Fibroblast of the aortic adventitia (primary cell): ENCODE results near the gene HS2ST1. TPM values are rescaled to one million over a fixed set of nuclear protein-coding genes. Genes with fewer than 3 reads are reported as not detected.

ENCODE experiments used
- DNase-seq: peaks from one replicate; pipeline ENCODE4 v3.0.0-alpha.2; 2010; ENCODE audit warnings: low read depth
- H3K4me3 ChIP-seq: 2 replicates; pipeline ENCODE4 v1.5.1; 2011; ENCODE audit warnings: low read depth, mild to moderate bottlenecking, control low read depth, low read length, moderate library complexity
- total RNA-seq: library from RNA; depleted of rRNA; stranded (reverse); fragments of >200 nt; gene quantifications from 2 replicates; pipeline ENCODE4 v1.2.3, GENCODE V29; 2012; ENCODE audit warnings: low replicate concordance
- TF ChIP-seq, protein P1 (sequence below): IDR thresholded peaks from 2 replicates; pipeline ENCODE4 v1.5.1; 2011; ENCODE audit warnings: mild to moderate bottlenecking, low read length, control low read depth, inconsistent platforms; ENCODE audit not compliant: insufficient read depth

Gene HS2ST1
- total RNA-seq, 1 donor = 51.0 TPM

DNA sequence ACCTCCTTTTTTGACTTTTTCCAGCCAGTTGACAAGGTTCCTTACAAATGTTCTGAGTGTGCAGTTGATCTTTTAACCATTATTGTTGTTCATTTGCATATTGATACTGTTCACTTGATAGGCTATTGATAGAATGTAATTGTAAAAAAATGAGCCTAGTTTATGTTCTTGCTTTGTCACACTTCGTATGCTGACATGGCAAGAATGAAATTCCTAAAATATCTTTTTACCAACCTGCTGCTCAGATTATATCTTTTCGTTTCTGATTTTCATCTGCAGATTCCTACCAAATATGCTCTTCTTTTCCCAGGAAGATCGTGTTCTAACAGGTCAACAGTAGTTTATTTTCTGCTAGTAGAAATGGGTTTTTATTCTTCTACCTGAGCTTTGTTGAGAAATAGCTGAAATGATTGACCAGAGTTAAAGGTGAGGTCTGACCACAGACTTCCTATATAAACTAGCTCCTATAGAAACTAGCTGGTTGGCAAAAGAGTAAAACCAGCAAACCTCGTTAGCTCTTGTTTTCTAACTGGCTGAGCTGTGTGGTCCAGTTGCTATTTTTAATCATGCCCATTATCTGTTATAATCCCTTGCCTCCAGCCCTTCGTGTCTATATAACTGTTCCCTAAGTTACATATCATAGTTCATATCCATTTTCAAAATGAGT is 174.8 kb downstream of the HS2ST1 start:
- DNase-seq = no peak
- no peak overlapping the region for H3K4me3 ChIP-seq
- TF ChIP-seq, protein P1, sequence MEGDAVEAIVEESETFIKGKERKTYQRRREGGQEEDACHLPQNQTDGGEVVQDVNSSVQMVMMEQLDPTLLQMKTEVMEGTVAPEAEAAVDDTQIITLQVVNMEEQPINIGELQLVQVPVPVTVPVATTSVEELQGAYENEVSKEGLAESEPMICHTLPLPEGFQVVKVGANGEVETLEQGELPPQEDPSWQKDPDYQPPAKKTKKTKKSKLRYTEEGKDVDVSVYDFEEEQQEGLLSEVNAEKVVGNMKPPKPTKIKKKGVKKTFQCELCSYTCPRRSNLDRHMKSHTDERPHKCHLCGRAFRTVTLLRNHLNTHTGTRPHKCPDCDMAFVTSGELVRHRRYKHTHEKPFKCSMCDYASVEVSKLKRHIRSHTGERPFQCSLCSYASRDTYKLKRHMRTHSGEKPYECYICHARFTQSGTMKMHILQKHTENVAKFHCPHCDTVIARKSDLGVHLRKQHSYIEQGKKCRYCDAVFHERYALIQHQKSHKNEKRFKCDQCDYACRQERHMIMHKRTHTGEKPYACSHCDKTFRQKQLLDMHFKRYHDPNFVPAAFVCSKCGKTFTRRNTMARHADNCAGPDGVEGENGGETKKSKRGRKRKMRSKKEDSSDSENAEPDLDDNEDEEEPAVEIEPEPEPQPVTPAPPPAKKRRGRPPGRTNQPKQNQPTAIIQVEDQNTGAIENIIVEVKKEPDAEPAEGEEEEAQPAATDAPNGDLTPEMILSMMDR = no peak

DNA sequence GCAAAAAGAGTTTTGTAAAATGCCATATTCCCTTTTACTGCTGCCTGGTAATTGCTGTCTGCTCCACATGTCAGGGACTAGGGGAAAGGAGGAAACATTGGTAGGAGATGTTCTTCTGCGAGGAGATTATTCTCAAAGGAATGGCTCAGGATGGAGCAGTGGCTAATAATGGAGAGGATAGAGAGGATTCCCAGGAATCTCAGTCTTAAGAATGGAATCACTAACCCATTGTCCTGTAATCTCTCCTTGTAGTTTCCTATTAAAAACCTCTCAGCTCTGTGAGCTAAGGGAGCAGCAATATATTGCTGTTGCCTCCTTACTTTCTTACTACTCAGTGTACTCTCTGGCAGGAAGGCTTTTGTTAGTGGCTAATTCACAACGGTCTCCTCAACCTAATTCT is 175.4 kb downstream of the HS2ST1 start:
- TF ChIP-seq, protein P1 = no peak
- no peak overlapping the region for H3K4me3 ChIP-seq
- DNase-seq = no peak

DNA sequence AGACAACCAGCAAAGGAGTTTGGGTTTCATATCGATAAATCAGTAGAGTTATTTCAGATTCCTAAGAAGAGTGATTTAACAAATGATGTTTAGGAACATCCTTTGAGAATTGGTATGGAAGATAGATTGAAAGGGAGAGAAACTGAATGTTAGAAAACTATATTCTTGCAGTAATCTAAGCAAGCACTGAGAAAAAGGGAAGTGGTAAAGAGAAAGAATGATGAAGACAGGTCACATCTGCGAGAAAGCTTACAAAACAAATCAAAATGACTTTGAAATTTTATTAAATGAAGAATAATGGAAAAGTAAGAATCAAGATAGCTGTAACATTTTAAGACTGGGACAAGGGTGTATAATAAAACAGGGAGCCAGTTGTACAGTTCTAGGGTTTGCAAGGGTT is 177.0 kb downstream of the HS2ST1 start:
- TF ChIP-seq, protein P1 = no peak
- no peak for DNase-seq
- no peak overlapping the region for H3K4me3 ChIP-seq

DNA sequence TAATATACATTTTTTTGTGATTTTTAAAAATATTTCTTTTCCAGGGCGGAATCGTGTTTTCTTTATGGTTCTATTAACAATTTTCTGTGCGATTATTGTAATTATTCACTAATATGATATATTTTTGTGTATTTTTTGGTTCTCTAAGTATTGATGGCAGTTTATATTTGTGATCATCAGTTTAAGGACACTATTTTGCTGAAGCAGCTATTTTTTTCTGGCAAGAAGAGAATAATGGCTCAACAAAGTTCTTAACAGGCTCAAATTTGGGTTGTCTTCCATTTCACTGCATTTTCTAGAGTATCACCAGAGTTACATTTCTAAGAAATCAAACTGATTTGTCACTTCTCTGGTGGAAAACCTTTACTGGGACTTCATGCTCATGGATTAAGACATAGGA is 178.4 kb downstream of the HS2ST1 start:
- H3K4me3 ChIP-seq = no peak overlapping the region
- TF ChIP-seq, protein P1 = no peak
- no peak for DNase-seq

DNA sequence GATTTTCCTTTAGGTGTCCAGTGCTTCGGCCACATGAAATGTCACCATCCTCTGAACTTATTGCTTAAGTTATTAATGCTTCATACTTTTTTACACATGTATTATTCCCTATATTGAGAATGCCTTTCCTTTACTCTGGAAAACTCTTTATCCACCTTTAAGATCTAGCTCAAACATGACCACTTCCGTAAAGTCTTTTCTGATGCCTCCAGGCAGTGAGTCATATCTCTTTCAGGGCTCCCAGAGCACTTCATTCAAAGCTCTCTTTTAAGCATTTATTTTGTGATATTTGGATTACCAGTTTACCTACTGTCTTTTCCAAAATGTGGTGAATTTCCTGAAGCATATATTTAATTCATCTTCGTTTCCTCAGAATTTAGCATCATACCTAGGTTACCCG is 178.9 kb downstream of the HS2ST1 start:
- TF ChIP-seq, protein P1 = no peak
- DNase-seq = no peak

DNA sequence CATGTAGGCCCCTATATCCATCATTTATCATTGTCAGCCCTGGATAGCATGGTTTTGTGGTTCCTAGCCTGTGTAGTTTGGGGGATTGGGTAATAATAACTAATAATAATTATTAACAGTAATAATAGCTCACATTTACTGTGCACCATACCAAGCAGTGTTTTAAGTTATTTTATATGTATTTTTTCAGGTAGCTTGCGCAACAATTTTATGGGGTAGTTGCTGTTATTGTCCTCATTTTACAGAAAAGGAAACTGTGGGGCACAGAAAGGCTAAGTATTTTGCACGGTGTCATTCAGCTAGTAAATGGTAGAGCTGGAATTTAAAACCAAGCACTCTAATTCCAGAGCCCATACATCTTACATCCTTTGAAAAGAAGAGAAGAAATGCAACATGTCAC is 179.8 kb downstream of the HS2ST1 start:
- DNase-seq = no peak
- no peak overlapping the region for H3K4me3 ChIP-seq
- TF ChIP-seq, protein P1 = no peak

More for the DNA sequence above, 178.9 kb downstream of the HS2ST1 start:
- H3K4me3 ChIP-seq = no peak overlapping the region

DNA sequence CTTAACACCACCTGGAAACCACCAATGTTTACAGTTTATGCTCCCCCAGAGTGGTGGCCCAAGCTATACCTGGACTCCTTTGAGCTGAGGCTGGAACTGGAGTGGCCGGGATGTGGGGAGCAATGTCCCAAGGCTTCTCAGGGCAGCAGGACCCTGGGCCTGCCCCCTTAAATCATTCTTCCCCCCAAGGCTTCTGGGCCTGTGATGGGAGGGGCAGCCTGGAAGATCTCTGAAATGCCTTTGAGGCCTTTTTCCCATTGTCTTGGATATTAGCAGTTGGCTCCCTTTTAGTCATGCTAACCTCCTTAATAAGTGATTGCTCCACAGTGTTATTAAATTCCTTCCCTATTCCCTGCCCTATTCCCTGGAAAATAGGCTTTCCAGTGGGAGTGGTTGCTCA is 185.8 kb downstream of the HS2ST1 start:
- TF ChIP-seq, protein P1 = no peak
- H3K4me3 ChIP-seq = no peak overlapping the region
- DNase-seq = no peak
